Stimulated activated CD8-positive, alpha-beta memory T cell treated with anti-CD3 and anti-CD28 coated beads, Interleukin-4, amount 100 ng/mL, for 4 hours (primary cell): ENCODE results near the gene VSTM2L.

Experiments
- DNase-seq, 2 donors: peaks; one replicate each; pipeline ENCODE4 v3.0.0-alpha.2; 2020; ENCODE audit warnings: low read depth in 2 of 2, low spot score in 1 of 2

Gene VSTM2L

DNA sequence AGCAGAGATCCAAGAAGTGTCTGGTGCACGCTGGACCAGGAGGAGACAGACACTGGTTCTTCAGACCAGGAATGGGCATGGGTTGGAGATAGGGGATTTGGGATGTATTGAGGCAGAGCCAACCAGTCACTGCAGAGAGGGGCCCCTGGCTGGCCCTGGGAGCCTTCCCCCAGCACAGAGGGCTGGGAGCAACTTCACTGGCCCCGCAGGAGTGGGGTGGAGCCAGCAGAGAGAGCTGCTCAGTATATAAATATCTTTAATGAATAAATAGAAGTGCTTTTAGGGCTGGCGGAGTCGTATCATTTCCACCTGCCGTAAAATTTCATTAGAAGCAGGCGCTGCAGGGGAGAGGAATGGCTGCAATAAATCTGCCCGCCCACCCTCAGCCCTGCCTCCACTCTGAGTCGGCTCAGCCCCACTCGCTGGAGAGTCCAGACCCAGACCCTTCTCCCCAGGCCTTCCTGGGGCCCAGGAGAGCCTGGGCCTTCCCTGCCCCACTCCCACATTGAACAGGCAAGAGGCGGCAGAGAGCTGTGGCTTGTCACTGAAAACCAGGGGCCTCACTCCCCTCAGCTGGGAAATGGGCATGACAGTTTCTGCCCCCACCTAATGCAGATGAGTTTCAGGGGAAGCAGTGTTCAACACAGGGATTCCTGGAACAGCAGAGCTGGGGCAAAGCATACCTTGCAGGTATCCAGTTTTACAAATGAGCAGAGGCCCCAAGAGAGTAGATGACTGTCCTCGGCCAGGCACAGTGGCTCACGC is 23.9 kb upstream of the VSTM2L start:
- DNase-seq = no peak

GRCh38 chr20:37879843-37880242 is 23.1 kb upstream of the VSTM2L start:
- no peak for DNase-seq

DNA sequence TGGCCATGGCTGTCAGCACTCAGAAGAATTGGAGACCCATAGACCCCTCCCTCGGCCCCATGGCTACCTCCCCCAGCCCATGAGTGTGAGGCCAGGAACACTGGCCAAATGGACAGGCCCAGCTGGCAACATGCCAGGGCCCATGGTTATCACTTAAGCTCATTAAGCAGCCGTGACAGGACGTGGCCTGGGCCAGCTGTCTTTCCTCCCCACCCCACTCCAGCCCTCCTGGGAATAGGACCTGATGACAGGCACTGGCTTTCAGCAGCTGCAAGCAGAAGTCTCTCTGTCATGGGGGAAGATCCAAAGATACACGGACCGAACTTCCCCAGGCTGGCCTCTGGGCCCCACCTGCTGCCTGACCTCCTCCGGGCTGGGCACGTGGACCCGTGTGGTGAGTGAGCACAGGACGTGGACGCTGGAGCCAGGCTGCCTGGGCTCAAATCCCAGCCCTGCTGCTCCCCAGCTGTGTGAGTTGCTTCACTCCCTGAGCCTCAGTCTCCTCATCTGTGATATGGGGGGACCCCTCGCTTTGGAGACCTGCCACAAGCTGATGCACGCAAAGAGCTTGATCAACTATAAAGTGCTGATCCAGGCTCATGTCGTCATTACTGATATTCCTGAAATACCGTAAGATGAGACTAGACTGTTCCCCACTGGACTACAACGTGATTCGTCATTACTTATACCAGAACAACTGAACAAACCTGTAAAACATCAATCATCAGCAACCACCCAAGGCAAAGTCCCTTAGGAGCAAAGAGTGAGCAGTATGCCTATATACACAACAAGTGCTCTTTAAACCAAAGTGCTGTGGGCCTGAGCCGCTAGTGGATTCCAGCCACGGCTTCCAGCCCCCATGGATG is 22.0 kb upstream of the VSTM2L start:
- DNase-seq = no peak

DNA sequence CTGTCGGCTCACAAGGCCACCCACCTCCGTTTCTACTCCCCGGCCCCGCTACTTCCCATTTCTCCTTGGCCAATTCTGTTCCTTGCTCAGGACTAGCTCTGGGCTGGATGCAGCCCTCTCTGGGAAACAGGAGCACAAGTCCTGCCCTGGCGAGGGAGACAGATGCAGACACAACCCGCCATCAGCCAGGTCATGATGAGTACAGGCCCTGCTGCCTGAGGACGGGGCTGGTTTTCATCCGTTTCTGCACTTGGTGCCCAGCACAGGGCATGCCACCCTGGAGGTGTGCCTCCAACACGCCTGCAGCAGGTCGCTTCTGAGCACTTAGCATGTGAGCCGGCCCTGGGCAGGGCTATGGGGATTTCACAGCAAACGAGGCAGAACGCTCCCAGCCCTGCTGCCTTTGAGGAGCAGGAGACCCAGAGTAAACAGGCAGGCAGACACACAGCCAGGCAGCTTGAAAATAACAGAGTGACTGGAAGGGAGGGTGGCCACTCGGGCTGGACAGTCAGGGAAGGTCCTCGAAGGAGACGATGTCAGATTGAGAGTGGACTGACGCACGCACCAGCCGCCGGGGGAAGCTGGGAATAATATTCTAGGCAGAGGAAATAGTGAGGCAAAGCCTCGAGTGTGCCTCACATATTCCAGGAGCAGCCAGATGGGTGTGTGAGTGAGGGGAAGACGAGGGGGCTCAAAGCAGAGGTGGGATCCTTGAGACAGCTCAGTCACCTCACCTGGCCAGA is 21.2 kb upstream of the VSTM2L start:
- no peak for DNase-seq

GRCh38 chr20:37882961-37883712 is 19.8 kb upstream of the VSTM2L start:
- no peak for DNase-seq

GRCh38 chr20:37885042-37885441 is 17.9 kb upstream of the VSTM2L start:
- no peak for DNase-seq

- no peak for DNase-seq
Measured at GRCh38 chr20:37885593-37886503, 17.1 kb upstream of the VSTM2L start.

DNA sequence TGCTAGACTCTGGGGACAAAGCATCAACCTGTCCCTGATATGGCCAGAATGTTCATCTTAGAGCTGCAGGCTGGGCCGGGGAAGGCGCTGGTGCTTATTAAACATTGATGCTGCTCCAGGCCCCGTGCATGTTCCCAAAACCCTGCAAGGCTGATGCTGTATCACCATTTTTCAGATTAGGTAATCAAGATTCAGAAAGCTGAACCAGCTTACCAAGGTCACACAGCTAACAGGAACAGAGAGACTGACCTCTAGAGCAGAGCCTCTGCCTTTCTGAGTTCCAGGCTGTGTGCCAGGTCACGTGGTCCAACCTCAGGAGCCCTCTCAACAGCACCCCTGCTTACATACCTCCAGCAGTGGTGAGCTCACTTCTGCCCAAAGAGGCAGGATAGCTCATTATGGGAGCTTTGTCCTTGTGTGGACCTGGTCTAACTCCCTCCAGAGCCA is 16.1 kb upstream of the VSTM2L start:
- DNase-seq = no peak

GRCh38 chr20:37888641-37889040 is 14.3 kb upstream of the VSTM2L start:
- no peak for DNase-seq

DNA sequence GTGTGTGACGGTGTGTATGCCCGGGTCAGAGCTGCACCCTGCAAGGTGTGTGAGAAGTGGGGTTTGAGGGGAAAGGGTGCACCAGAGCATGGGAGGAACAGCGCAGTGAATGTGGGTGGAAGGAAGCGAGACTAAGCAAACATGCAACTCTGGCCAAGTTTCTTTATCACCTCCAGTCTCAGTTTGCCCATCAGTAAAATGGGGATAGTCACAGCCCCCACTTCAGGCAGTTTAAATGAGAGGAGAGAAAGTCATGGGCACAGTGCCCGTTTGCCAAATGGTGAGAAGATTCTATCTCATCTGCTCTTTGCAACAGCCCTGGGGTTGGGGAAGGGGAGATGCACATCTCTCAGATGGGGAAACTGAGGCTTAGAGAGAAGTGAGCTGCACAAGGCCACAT is 12.8 kb upstream of the VSTM2L start:
- no peak for DNase-seq

DNA sequence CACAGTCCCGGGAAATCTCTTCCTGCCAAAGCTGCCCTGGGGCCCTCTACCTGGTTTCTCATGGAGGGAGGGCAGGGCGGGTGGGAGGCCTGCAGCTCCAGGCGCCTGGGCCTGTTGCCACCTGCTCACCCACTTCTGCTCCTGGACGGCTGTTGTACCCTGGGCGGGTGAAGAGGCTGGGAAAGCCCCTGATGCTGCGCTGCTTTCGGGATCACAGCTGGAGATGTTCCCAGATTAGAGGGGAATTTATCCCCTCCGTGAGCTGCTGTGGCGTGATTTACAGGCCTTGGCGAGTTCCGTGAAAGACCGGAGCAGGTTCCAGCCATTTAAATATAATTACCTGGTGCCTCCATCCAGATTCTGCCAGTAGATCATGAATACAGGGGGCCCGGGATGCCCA is 12.3 kb upstream of the VSTM2L start:
- no peak for DNase-seq

DNA sequence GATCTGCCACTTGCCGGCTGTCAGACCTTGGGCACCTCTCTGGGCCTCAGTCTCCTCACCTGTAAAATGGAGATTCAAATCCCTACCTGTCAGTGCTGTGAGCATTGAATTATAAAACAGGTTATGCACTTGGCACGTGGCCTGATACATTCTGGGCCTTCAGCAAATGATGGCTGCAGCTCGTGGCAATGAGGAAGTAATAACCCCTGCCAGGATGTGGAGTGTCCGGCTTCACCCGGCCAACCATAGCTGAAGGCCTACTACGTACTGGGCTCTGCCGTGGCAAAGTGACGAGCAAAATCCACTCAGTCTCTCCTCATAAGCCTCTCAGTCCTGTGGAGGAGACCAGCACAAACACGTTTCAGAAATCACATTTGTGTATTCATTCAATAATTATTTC is 10.9 kb upstream of the VSTM2L start:
- DNase-seq = no peak

- no peak for DNase-seq
Measured at GRCh38 chr20:37893566-37894241, 9.2 kb upstream of the VSTM2L start.

DNA sequence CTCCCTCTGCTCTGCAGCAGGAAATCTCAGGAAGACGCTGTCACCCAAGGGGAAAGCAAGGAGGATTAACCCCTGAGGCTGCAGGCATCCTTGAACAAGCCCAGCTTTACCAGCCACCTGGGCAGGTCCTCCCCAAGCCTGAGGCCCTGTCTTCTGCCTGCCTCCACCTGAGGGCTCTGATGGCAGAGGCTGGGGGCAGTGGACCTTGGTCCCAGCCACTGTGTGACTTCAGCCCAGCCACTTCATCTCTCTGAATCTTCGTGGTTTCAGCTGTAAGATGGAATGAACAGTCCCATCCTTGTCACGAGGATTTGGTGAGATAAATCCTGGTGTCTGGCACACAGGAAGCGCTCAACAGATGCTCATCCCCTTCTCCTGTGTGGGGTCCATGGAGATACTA is 8.5 kb upstream of the VSTM2L start:
- no peak for DNase-seq

- DNase-seq = no peak
Measured at GRCh38 chr20:37895166-37895565, 7.8 kb upstream of the VSTM2L start.

DNA sequence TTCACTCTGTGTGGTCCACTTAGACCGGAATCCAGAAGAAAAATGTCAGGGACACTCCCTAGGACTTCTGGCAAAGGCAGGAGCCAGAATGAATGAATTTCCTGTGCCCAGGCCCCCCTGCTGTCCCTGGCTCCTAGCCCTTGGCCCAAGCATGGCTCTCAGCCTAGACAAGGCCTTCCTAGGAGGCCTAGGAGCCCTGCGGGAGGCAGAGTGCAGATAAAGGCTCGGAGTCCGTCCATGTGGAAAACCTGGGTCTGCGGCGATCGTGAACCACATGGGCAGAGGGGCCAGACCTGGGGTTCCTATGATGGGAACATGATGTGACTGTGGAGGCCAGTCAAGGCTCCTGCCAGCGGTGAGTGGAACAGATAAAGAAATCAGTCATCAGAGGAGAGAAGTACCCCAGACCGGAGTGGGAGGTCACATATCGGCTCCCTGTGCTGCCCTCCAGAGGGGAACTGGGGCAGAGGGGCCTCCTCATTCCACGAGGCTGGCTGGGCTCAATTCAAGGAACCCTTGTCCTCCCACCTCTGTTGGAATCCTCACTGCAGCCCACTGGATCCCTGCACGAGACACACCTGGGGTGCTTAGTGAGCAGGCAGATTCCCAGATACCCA is 5.9 kb upstream of the VSTM2L start:
- DNase-seq = no peak

DNA sequence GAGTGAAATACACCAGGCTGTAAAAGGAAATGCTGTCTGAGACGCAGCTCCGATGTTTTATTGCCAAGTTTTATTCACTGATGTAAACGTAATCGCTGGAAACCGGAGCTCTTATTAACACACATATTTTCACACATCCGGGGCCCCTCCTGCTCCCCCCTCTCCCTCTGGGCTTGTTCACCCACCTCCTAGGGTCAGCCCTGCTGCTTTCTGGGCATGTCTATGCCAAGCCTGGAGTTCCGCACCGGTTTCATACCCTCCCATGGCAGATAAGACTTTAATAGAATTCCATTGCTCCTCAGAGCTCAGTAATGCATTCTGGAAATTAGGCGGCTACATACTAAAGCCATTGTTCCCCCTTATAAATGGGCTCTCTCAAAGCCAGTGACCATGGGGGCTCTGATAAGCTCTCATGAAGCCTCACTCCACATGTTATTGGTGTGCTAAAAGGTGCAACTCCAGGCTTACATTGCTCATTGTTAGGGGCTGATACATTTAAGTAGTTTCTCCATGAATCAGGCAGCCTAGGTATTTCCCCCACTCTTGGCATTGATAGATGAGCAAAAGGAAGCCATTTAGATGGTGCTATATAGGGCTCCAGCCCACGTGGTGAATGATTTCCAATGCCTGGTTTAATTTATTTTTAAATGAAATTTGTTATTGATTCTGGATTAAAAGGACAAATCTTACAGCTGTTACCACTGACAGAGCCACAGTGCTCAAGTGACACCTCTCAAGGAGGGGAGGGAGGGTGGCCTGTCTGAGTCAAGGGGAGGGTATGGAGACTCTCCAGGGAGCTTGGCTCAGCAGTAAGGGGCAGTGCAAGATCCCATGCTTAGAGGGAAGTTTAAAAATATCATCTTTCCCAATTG is 4.5 kb upstream of the VSTM2L start:
- DNase-seq = no peak
